GM18526 (cell line): Measurements from ENCODE around the gene PXDC1.

ENCODE experiments used
- POLR2A ChIP-seq: IDR thresholded peaks from 3 replicates; pipeline ENCODE4 v1.6.1; 2011; ENCODE audit not compliant: insufficient read length; ENCODE audit errors: extremely low read depth

Gene PXDC1

GRCh38 chr6:3690506-3690905, 61.0 kb downstream of the PXDC1 start:
- TF ChIP-seq POLR2A, result no peak

GRCh38 chr6:3687847-3688246, 63.7 kb downstream of the PXDC1 start:
- no peak for TF ChIP-seq POLR2A

GRCh38 chr6:3683331-3683730, 68.2 kb downstream of the PXDC1 start:
- no peak for TF ChIP-seq POLR2A

GRCh38 chr6:3678946-3679345, 72.6 kb downstream of the PXDC1 start:
- TF ChIP-seq POLR2A, result no peak
